Adrenal gland (tissue), 5 donors: ENCODE measurements around the gene PLA2R1.

Experiments used
- CTCF ChIP-seq, 6 experiments: fragments of 450-650 bp in 4 of 6; fragments of 200-600 bp in 2 of 6; sonication (generic) in 1 of 6; IDR thresholded peaks; 1 replicate in 5 of 6; 2 replicates in 1 of 6; pipeline versions ENCODE4 v1.5.1 to v1.8.0; 2016 to 2021; ENCODE audit warnings: antibody characterized with exemption in 6 of 6, mild to moderate bottlenecking in 2 of 6, moderate library complexity in 1 of 6
- POLR2A ChIP-seq, 2 donors: fragments of 450-650 bp; IDR thresholded peaks; one replicate each; pipeline ENCODE4 v1.6.1; 2017; ENCODE audit warnings: antibody characterized with exemption in 2 of 2, mild to moderate bottlenecking in 2 of 2, moderate library complexity in 1 of 2
- donor health status: DM: no; HTN: no; CAD: no.

GRCh38 chr2:160050147-160050546 is 12.3 kb downstream of the PLA2R1 start:
- TF ChIP-seq CTCF (IDR thresholded peaks at IDR 0.05) (no peak), POLR2A (IDR thresholded peaks at IDR 0.05) (no peak)
